CD14-positive monocyte (primary cell): Measurements from ENCODE around the gene MCFD2. TPM values are rescaled to one million over a fixed set of nuclear protein-coding genes. Genes with fewer than 3 reads are reported as not detected.

Source experiments
- DNase-seq, 3 donors: peaks; one replicate each; pipeline ENCODE4 v3.0.0-alpha.2; 2011 to 2022
- H2AFZ ChIP-seq: 2 replicates; pipeline ENCODE4 v1.6.0; 2012; ENCODE audit warnings: mild to moderate bottlenecking, low read depth, low read length, inconsistent platforms; ENCODE audit not compliant: insufficient read depth, poor library complexity, severe bottlenecking
- H3K27ac ChIP-seq, 2 donors: 1 replicate in 1 of 2; 2 replicates in 1 of 2; pipeline ENCODE4 v1.5.1; 2012 to 2013; ENCODE audit warnings: low read length in 2 of 2, control low read depth in 1 of 2, inconsistent platforms in 1 of 2, low read depth in 1 of 2, mild to moderate bottlenecking in 1 of 2
- H3K27me3 ChIP-seq, 2 donors: one replicate each; pipeline versions ENCODE4 v1.6.0 to v1.6.1; 2011 to 2013; ENCODE audit warnings: low read length in 2 of 2; ENCODE audit not compliant: control insufficient read depth in 2 of 2, insufficient read depth in 2 of 2
- H3K36me3 ChIP-seq, 2 donors: replicated peaks in 1 of 2; 1 replicate in 1 of 2; 2 replicates in 1 of 2; pipeline versions ENCODE4 v1.5.1 to v1.6.1; 2012 to 2013; ENCODE audit warnings: low read length in 2 of 2, control low read depth in 1 of 2, inconsistent platforms in 1 of 2, mild to moderate bottlenecking in 1 of 2; ENCODE audit not compliant: insufficient read depth in 2 of 2, control insufficient read depth in 1 of 2
- H3K4me1 ChIP-seq, 2 donors: 1 replicate in 1 of 2; 2 replicates in 1 of 2; pipeline versions ENCODE4 v1.5.1 to v1.6.1; 2012 to 2013; ENCODE audit warnings: low read length in 2 of 2, control low read depth in 1 of 2, inconsistent platforms in 1 of 2, mild to moderate bottlenecking in 1 of 2, moderate library complexity in 1 of 2; ENCODE audit not compliant: insufficient read depth in 2 of 2, control insufficient read depth in 1 of 2
- H3K4me2 ChIP-seq: replicated peaks from 2 replicates; pipeline ENCODE3; 2012; ENCODE audit warnings: low read length, moderate library complexity, mild to moderate bottlenecking; ENCODE audit not compliant: poor library complexity, severe bottlenecking; ENCODE audit errors: extremely low read depth
- H3K4me3 ChIP-seq, 3 experiments: fragments of 200-600 bp in 1 of 3; sonication (generic) in 1 of 3; replicated peaks in 1 of 3; 1 replicate in 2 of 3; 2 replicates in 1 of 3; pipeline ENCODE4 v1.5.1; 2011 to 2013; ENCODE audit warnings: low read length in 3 of 3, mild to moderate bottlenecking in 3 of 3, control low read depth in 2 of 3, low read depth in 2 of 3, inconsistent platforms in 1 of 3, moderate library complexity in 1 of 3
- H3K79me2 ChIP-seq: 2 replicates; pipeline ENCODE4 v1.6.0; 2012; ENCODE audit warnings: mild to moderate bottlenecking, control low read depth, inconsistent platforms, low read length, moderate library complexity; ENCODE audit not compliant: insufficient read depth
- H3K9ac ChIP-seq: 2 replicates; pipeline ENCODE4 v1.6.0; 2017; ENCODE audit warnings: low read length, mild to moderate bottlenecking; ENCODE audit not compliant: insufficient read depth, poor library complexity, severe bottlenecking
- H3K9me3 ChIP-seq, 2 donors: replicated peaks in 1 of 2; 1 replicate in 1 of 2; 2 replicates in 1 of 2; pipeline versions ENCODE4 v1.5.1 to v1.6.1; 2012 to 2013; ENCODE audit warnings: low read length in 2 of 2, control low read depth in 1 of 2; ENCODE audit not compliant: control insufficient read depth in 1 of 2, insufficient read depth in 1 of 2
- H4K20me1 ChIP-seq: 2 replicates; pipeline ENCODE4 v1.6.0; 2012; ENCODE audit warnings: mild to moderate bottlenecking, low read length, control low read depth, moderate library complexity; ENCODE audit not compliant: insufficient read depth
- H3K27ac Mint-ChIP-seq, 7 donors: one replicate each; pipeline ENCODE4 v1.8.0; 2020; ENCODE audit warnings: mild to moderate bottlenecking in 7 of 7, mixed read lengths in 7 of 7, moderate library complexity in 6 of 7, inconsistent platforms in 2 of 7
- H3K27me3 Mint-ChIP-seq, 3 donors: one replicate each; pipeline ENCODE4 v1.8.0; 2021 to 2022; ENCODE audit warnings: low read depth in 3 of 3, mild to moderate bottlenecking in 3 of 3, mixed read lengths in 3 of 3, moderate library complexity in 3 of 3, inconsistent platforms in 1 of 3
- H3K36me3 Mint-ChIP-seq, 2 donors: one replicate each; pipeline ENCODE4 v1.8.0; 2020; ENCODE audit warnings: mixed read lengths in 2 of 2, inconsistent platforms in 1 of 2, mild to moderate bottlenecking in 1 of 2
- H3K4me1 Mint-ChIP-seq: one replicate; pipeline ENCODE4 v1.8.0; 2020; ENCODE audit warnings: mild to moderate bottlenecking, mixed read lengths
- H3K4me3 Mint-ChIP-seq, 2 donors: one replicate each; pipeline ENCODE4 v1.8.0; 2020; ENCODE audit warnings: mild to moderate bottlenecking in 2 of 2, mixed read lengths in 2 of 2, moderate library complexity in 1 of 2
- H3K9me3 Mint-ChIP-seq, 7 donors: one replicate each; pipeline ENCODE4 v1.8.0; 2020 to 2022; ENCODE audit warnings: mixed read lengths in 7 of 7, mild to moderate bottlenecking in 6 of 7, moderate library complexity in 6 of 7, inconsistent platforms in 2 of 7
- WGBS: methylation state at CpG from one replicate; pipeline ENCODE4 v1.1.5; 2013; ENCODE audit warnings: missing lambda C conversion rate; ENCODE audit not compliant: insufficient coverage; 5-methylcytosine and 5-hydroxymethylcytosine counted together
- intact Hi-C, 2 donors: fragments of 100-400 bp; cut with micrococcal nuclease; formaldehyde crosslinking; loops; one replicate each; pipeline versions ENCODE4 v1.15.0 to v1.15.1; 2023
- polyA plus RNA-seq, 3 donors: library from polyadenylated mRNA; depleted of rRNA in 1 of 3; unstranded in 2 of 3; stranded (reverse) in 1 of 3; fragments of 300-500 nt in 2 of 3; fragments of >200 nt in 1 of 3; fragmentation: Illumina TruSeq in 2 of 3; gene quantifications; 1 replicate in 2 of 3; 2 replicates in 1 of 3; pipeline ENCODE4 v1.2.3, GENCODE V29; 2012 to 2021
- TF ChIP-seq, protein P1 (sequence below): fragments of 200-600 bp; IDR thresholded peaks from one replicate; pipeline ENCODE4 v1.8.0; 2022; ENCODE audit warnings: antibody characterized with exemption, mild to moderate bottlenecking

MCFD2 gene
- polyA plus RNA-seq, 3 donors, result 23.8 to 38.5 (median 33.6) TPM

DNA sequence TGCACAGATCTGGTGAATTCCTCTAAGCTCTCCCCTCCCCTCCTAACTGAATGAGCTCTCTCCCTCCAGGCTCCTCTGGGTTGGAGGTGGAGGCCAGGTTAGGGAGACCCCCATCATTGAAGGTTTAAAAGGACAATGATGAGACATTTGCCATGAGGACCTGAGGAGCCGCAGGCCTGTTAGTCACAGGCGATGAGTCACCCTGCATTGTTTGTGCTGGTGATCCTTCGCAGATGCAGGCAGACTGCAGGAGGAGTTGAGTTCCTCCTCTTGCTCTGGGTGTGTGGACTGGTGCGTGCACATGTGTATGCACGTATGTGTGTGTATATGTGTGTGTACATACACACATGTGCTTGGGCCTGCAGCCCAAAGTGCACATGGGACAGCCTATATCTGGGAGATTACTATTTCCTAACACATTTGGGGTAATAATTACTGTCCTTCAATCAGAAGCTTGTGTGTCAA lies 42.0 kb downstream of the MCFD2 start:
- Histone ChIP-seq H3K79me2 (no peaks in the 10 kb centered on the region), H3K4me2 (no peak overlapping the region), H3K4me1 (no peaks in the 10 kb centered on the region), H3K36me3 (no peaks in the 10 kb centered on the region), H4K20me1 (no peaks in the 10 kb centered on the region), H3K4me3 (no peak overlapping the region), H3K9ac (no peak overlapping the region), H2AFZ (no peak overlapping the region), H3K9me3 (no peaks in the 10 kb centered on the region), H3K27me3 (no peaks in the 10 kb centered on the region), H3K27ac (no peak overlapping the region)
- intact Hi-C loops, result no loop called here
- Mint-ChIP-seq H3K27ac (peak overlapping the region in 4 of 7 donors; percentile 44 to 82 (median 66)), H3K36me3 (no peaks in the 10 kb centered on the region), H3K4me1 (peaks cover 10% of the 10 kb centered on the region), H3K4me3 (no peak overlapping the region), H3K27me3 (peaks cover 0 to 7% (median 5%) of the 10 kb centered on the region in 3 donors), H3K9me3 (no peaks in the 10 kb centered on the region)
- DNase-seq, result peak; percentile 63 to 88 (median 76)
- 23% methylated on average over 3 of the region's 5 CpGs for WGBS
- TF ChIP-seq, protein P1, sequence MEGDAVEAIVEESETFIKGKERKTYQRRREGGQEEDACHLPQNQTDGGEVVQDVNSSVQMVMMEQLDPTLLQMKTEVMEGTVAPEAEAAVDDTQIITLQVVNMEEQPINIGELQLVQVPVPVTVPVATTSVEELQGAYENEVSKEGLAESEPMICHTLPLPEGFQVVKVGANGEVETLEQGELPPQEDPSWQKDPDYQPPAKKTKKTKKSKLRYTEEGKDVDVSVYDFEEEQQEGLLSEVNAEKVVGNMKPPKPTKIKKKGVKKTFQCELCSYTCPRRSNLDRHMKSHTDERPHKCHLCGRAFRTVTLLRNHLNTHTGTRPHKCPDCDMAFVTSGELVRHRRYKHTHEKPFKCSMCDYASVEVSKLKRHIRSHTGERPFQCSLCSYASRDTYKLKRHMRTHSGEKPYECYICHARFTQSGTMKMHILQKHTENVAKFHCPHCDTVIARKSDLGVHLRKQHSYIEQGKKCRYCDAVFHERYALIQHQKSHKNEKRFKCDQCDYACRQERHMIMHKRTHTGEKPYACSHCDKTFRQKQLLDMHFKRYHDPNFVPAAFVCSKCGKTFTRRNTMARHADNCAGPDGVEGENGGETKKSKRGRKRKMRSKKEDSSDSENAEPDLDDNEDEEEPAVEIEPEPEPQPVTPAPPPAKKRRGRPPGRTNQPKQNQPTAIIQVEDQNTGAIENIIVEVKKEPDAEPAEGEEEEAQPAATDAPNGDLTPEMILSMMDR, result no peak

DNA sequence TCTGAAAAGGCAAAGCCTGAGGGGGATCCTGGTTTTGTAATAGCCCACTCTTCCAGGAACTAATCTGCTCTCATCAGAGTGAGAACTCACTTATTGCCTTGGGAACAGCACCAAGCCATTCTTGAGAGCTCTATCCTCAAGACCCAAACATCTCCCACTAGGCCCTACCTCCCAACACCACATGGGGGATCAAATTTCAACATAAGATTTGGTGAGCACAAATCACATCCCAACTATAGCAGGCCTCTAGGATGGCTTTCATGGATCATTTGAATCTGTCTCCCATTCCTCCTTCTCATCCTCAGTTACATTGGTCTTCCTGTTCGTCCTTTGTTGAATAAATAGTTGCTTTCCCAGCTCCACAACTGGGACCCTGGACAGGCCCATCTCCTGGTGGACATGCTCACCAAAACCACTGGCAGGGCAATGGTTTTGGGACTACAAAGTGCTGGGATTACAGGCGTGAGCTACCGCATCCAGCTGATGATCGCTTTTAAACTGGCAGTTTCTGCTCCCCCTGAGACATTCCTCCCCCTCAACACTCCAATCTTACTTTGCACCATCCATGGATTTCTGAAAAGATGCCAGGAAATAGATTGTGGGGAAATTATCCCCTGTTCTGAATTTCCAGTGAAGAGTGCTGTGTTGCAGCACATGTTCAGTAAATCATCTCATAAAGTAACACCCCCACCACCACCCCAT lies 42.6 kb downstream of the MCFD2 start:
- Mint-ChIP-seq H3K36me3 (no peaks in the 10 kb centered on the region), H3K4me3 (no peak overlapping the region), H3K9me3 (no peaks in the 10 kb centered on the region), H3K27me3 (peaks cover 0 to 7% (median 5%) of the 10 kb centered on the region in 3 donors), H3K4me1 (peaks cover 11% of the 10 kb centered on the region), H3K27ac (peak overlapping the region in 2 of 7 donors; percentile 66 to 82)
- H4K20me1 ChIP-seq, result no peaks in the 10 kb centered on the region
- H3K4me2 ChIP-seq, result no peak overlapping the region
- no peak overlapping the region for H2AFZ ChIP-seq
- H3K4me1 ChIP-seq, result no peaks in the 10 kb centered on the region
- TF ChIP-seq, protein P1, result no peak
- no peak overlapping the region for H3K9ac ChIP-seq
- no peaks in the 10 kb centered on the region for H3K27me3 ChIP-seq
- H3K27ac ChIP-seq, result no peak overlapping the region
- DNase-seq, result no peak
- no peaks in the 10 kb centered on the region for H3K36me3 ChIP-seq
- H3K79me2 ChIP-seq, result no peaks in the 10 kb centered on the region
- intact Hi-C loops, result no loop called here
- 100% methylated on average over 1 of the region's 4 CpGs for WGBS
- H3K9me3 ChIP-seq, result no peaks in the 10 kb centered on the region
- H3K4me3 ChIP-seq, result no peak overlapping the region
